Measurements from ENCODE around the gene C1QA. TPM values are rescaled to one million over a fixed set of nuclear protein-coding genes. Genes with fewer than 3 reads are reported as not detected.

The C1QA gene
- total RNA-seq, 4 donors from 2014 or later = 7.2 to 24.3 (median 16.4) TPM

DNA sequence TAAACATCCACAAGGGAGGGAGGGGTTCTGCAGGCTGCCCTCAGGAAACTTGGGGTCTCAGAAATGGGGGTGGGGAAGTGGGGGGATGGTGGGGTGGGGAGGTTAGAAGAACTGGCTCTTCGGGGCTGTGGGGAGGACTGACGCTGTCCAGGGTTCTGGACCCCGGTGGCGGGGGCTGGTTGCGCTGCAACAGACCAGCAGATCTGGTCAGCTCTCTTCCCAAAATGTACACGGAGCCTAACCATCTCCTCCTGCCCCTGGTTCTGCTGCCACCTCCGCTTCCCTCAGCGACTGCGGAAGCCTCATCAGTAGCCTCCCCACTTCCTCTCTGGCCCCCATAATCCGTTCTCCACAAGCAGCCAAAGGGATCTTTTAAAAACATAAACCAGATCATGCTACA, 29.3 kb upstream of the C1QA start:
- no peaks in the 10 kb centered on the region for H3K4me1 ChIP-seq

DNA sequence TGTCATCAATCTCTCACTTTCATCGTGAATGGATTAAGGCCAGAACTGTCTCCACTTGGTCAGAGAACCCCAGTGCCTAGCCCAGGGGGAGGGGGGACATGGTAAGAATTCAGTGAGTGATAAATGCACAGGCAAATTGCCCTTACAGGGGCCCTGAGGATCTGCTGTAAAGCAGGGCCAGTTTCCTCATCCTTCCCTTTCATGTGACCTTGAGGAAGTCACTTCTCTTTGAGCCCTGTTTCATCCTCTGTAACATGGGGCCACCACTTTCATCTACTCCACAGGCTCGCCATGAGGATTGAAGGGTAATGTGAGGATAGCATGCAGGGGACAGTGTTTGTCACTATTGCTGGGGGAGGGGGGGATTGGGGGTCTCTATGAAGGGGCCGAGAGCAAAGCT, 28.1 kb upstream of the C1QA start:
- Histone ChIP-seq H3K27ac (no peak overlapping the region), H3K4me3 (no peak overlapping the region), H3K36me3 (no peaks in the 10 kb centered on the region), H3K4me1 (no peaks in the 10 kb centered on the region), H3K9me3 (no peaks in the 10 kb centered on the region), H3K27me3 (peaks cover 90% of the 10 kb centered on the region)
- no peak for DNase-seq (ENCODE audit: low spot score in 2 of 2)
- no peak for TF ChIP-seq POLR2AphosphoS5 (IDR thresholded peaks at IDR 0.05)
- TF ChIP-seq, protein P1, sequence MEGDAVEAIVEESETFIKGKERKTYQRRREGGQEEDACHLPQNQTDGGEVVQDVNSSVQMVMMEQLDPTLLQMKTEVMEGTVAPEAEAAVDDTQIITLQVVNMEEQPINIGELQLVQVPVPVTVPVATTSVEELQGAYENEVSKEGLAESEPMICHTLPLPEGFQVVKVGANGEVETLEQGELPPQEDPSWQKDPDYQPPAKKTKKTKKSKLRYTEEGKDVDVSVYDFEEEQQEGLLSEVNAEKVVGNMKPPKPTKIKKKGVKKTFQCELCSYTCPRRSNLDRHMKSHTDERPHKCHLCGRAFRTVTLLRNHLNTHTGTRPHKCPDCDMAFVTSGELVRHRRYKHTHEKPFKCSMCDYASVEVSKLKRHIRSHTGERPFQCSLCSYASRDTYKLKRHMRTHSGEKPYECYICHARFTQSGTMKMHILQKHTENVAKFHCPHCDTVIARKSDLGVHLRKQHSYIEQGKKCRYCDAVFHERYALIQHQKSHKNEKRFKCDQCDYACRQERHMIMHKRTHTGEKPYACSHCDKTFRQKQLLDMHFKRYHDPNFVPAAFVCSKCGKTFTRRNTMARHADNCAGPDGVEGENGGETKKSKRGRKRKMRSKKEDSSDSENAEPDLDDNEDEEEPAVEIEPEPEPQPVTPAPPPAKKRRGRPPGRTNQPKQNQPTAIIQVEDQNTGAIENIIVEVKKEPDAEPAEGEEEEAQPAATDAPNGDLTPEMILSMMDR (IDR thresholded peaks at IDR 0.05) = no peak
- 79% methylated on average over 3 of the region's 3 CpGs for WGBS

More for the DNA sequence above, 29.3 kb upstream of the C1QA start:
- no peak overlapping the region for H3K27ac ChIP-seq
- DNase-seq (ENCODE audit: low spot score in 2 of 2) = no peak
- peaks cover 95% of the 10 kb centered on the region for H3K27me3 ChIP-seq
- 11% methylated on average over 10 of the region's 10 CpGs for WGBS
- no peak for TF ChIP-seq POLR2AphosphoS5 (IDR thresholded peaks at IDR 0.05)
- no peak overlapping the region for H3K4me3 ChIP-seq
- H3K9me3 ChIP-seq = no peaks in the 10 kb centered on the region
- H3K36me3 ChIP-seq = no peaks in the 10 kb centered on the region

DNA sequence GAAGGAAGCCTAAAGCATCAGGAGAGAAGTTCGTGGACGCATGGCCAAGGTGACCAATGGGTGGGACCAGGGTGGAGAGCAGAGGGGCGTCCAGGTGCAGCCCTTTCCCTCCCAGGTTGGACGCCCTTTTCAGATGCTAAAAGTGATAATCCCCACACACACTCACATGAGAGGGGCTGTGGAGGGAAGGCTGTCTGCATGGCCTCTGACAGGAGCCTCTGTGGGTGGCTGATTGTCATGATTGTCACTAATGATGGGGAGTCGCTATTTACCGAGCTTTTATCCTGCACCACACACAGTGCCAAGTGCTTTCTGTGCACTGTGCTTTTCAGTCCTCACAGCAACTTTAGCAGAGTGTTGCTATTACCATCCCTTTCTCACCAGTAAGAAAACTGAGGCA, 27.1 kb upstream of the C1QA start:
- WGBS = 18% methylated on average over 5 of the region's 6 CpGs
- TF ChIP-seq POLR2A (IDR thresholded peaks at IDR 0.05) = no peak
- H3K27me3 ChIP-seq = peaks cover 90% of the 10 kb centered on the region

GRCh38 chr1:22611530-22611947, 24.9 kb upstream of the C1QA start:
- H3K27me3 ChIP-seq = peaks cover 91% of the 10 kb centered on the region
- H3K4me3 ChIP-seq = no peak overlapping the region
- H3K9me3 ChIP-seq = no peaks in the 10 kb centered on the region
- TF ChIP-seq, protein P1 (IDR thresholded peaks at IDR 0.05) = no peak
- TF ChIP-seq EP300 (IDR thresholded peaks at IDR 0.05) (no peak), POLR2A (IDR thresholded peaks at IDR 0.05) (no peak), POLR2AphosphoS5 (IDR thresholded peaks at IDR 0.05) (no peak)
- no CpG with 5 or more reads among the region's 7 CpGs for WGBS
- no peak overlapping the region for H3K27ac ChIP-seq
- no peaks in the 10 kb centered on the region for H3K4me1 ChIP-seq
- H3K36me3 ChIP-seq = no peaks in the 10 kb centered on the region
- no peak for DNase-seq (ENCODE audit: low spot score in 2 of 2)

More for the DNA sequence above, 27.1 kb upstream of the C1QA start:
- Histone ChIP-seq H3K9me3 (no peaks in the 10 kb centered on the region), H3K4me3 (no peak overlapping the region), H3K4me1 (no peaks in the 10 kb centered on the region), H3K27ac (no peak overlapping the region), H3K36me3 (no peaks in the 10 kb centered on the region)
- no peak for DNase-seq (ENCODE audit: low spot score in 2 of 2)

DNA sequence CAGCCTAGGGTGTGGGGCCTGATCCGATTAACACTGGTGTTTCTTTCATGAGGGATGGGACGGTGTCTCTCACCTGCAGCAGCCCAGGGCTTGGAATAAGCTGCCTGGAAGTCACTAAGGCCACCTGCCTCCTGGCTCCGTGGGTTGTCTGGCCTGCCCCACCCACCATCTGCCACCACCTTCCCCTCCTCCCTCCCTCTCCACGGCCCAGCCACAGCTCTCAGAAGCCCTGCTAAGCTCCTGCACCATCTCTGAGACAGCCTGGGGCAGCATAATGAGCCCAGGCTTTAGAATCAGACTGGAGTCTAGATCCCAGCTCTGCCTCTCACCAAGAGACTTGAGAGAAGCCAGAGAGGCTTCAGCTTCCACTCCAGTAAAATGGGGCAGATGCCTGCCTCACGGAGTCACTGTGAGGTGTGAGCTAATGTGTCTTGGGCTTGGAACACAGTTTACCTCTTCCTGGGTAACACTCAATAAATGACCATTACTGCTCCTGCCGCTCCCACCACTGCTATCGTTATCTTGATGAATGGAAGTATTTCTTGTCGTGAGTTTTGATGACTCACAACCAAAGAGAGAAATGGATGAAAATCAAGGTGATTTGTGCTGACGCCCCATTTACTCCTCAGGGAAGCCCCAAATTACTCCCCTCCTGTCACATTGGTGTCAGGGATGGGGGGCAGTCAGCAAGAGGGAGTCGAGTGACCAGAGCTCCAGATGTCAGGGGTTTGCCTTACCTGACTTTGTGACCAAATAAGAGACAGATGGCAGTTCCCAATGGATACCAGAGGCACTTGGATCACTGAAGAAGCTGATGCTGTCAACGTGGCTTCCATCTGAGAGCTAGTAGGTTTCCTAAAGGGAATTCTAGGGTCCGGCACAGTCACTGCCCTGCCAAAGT, 23.5 kb upstream of the C1QA start:
- 43% methylated on average over 11 of the region's 12 CpGs for WGBS
- no peaks in the 10 kb centered on the region for H3K9me3 ChIP-seq
- no peak overlapping the region for H3K27ac ChIP-seq
- no peaks in the 10 kb centered on the region for H3K4me1 ChIP-seq
- no peak overlapping the region for H3K4me3 ChIP-seq
- peaks cover 94% of the 10 kb centered on the region for H3K27me3 ChIP-seq
- TF ChIP-seq EP300 (IDR thresholded peaks at IDR 0.05) (no peak), POLR2A (IDR thresholded peaks at IDR 0.05) (no peak), POLR2AphosphoS5 (IDR thresholded peaks at IDR 0.05) (no peak)
- TF ChIP-seq, protein P1 (IDR thresholded peaks at IDR 0.05) = no peak
- H3K36me3 ChIP-seq = no peaks in the 10 kb centered on the region
- no peak for DNase-seq (ENCODE audit: low spot score in 2 of 2)

DNA sequence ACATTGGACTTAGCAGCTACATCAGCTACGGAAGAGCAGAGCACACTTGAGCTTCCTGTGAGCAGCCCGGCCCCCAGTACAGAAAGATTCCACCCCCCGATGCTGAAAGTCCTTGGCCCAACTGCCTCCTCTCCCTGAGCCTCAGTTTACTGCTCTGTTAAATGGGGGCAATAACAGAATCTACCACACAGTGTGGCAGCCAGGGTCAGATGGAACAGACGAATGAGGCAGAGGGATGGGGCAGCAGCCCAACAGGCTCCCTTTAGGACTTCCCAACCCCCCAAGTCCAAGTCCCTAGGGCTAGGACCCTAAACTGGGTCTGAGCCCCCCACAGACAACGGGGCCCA, 22.9 kb upstream of the C1QA start:
- WGBS = 80% methylated on average over 1 of the region's 5 CpGs
- Histone ChIP-seq H3K27me3 (peaks cover 94% of the 10 kb centered on the region), H3K9me3 (no peaks in the 10 kb centered on the region), H3K4me1 (no peaks in the 10 kb centered on the region), H3K27ac (no peak overlapping the region), H3K36me3 (no peaks in the 10 kb centered on the region), H3K4me3 (no peak overlapping the region)
- DNase-seq (ENCODE audit: low spot score in 2 of 2) = no peak
- TF ChIP-seq POLR2A (IDR thresholded peaks at IDR 0.05) (no peak), EP300 (IDR thresholded peaks at IDR 0.05) (no peak), POLR2AphosphoS5 (IDR thresholded peaks at IDR 0.05) (no peak)
- TF ChIP-seq, protein P1 (IDR thresholded peaks at IDR 0.05) = no peak
